ENCODE measurements around the gene SPEN.

The SPEN gene

DNA sequence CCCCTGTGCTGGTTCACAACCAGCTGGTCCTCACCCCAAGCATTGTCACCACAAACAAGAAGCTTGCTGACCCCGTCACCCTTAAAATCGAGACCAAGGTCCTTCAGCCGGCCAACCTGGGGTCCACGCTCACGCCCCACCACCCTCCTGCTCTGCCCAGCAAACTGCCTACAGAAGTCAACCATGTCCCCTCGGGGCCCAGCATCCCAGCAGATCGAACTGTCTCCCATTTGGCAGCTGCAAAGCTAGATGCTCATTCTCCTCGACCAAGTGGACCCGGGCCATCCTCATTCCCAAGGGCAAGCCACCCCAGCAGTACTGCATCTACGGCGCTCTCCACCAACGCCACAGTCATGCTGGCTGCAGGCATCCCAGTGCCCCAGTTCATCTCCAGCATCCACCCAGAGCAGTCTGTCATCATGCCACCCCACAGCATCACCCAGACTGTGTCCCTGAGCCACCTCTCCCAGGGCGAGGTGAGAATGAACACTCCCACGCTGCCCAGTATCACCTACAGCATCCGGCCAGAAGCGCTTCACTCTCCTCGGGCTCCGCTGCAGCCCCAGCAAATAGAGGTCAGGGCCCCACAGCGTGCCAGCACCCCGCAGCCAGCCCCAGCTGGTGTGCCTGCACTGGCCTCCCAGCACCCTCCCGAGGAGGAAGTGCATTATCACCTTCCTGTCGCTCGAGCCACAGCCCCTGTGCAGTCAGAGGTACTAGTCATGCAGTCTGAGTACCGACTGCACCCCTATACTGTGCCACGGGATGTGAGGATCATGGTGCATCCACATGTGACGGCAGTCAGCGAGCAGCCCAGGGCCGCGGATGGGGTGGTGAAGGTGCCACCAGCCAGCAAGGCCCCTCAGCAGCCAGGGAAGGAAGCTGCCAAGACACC lies 87.8 kb downstream of the SPEN start:
- DNase-seq (ENCODE audit: low read depth in 2 of 2), result no peak

DNA sequence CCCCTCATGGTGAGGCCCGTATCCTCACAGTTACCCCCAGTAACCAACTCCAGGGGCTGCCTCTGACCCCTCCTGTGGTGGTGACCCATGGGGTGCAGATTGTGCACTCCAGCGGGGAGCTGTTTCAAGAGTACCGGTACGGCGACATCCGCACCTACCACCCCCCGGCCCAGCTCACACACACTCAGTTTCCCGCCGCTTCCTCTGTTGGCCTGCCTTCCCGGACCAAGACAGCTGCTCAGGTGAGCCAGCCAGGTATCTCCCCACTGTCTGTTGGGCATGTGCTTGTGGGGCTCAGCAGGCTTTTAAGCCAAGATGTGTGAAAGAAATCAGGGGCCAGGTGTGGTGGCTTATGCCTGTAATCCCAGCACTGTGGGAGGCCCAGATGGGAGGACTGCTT lies 88.5 kb downstream of the SPEN start:
- DNase-seq (ENCODE audit: low read depth in 2 of 2), result no peak

- no peak for DNase-seq (ENCODE audit: low read depth in 2 of 2)
Measured at GRCh38 chr1:15937146-15937545, 89.6 kb downstream of the SPEN start.

DNA sequence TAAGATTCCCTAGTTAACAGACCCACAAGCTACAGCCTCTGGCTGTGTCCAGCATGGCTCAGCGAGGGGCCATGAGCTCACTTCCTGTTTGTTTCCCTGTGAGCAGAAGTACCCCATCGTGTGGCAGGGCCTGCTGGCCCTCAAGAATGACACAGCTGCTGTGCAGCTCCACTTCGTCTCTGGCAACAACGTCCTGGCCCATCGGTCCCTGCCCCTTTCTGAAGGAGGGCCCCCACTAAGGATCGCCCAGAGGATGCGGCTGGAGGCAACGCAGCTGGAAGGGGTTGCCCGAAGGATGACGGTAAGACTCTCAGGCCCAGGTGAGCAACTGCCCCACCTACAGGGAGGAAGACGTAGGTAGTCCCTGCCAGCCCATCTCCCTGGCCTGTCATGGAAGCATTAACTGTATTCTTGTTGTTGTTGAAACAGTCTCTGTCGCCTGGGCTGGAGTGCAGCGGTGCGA lies 90.2 kb downstream of the SPEN start:
- no peak for DNase-seq (ENCODE audit: low read depth in 2 of 2)

DNA sequence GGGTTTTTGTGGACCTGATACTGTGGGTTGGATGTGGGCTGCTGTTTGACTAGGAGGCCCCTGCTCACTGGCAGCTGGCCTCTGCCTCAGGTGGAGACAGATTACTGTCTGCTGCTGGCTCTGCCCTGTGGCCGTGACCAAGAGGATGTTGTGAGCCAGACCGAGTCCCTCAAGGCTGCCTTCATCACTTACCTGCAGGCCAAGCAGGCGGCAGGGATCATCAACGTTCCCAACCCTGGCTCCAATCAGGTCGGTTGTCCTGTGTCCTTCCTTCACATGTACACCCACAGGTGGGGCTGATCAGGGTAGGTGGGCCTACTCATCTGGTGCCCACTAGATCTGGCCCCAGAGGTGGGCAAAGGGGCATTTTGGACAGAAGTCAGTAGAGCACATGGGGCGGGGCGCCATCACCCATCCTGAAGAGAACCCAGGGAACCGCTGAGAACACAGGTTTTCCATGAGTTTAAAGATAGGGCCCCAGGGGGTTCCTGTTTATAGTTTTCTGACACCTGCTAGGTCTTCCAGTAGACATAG lies 91.2 kb downstream of the SPEN start:
- no peak for DNase-seq (ENCODE audit: low read depth in 2 of 2)

DNA sequence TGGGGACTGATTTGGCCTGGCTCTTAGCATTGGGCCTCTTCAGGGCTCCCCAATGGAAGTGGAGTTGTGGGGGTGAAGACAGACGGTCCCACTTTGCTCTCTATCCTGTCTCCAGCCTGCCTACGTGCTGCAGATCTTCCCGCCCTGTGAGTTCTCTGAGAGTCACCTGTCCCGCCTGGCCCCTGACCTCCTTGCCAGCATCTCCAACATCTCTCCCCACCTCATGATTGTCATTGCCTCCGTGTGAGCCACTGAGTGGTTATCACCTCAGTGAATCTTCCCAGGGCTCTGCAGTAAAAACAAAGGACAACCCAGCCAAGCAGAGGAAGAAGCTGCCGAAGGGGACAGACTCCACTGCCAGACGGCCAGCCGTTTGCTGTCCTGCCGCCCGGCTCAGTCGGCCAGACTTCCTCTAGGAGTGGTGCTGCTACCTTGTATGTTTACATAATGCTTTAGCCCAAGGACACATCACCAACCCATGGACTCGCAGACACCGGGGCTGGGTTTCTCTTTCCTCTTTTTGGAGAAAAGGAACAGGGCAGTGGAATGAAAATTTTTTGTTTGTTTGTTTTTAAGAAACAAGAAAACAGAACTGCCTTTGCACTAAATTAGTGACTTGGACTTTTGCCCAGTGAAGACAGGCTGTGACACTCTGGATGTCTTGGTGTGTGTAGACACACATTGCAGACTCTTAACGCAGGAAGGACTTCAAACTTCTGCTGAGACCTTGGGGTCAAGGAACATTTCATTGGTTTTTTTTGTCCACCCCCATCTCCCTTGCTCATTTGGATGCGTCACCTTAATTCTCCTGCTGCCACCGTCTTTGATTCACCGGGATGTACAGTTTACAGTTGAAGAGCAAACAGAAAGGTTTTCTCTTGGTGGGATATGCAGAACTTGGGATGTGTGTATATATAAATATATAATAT lies 91.9 kb downstream of the SPEN start:
- no peak for DNase-seq (ENCODE audit: low read depth in 2 of 2)

DNA sequence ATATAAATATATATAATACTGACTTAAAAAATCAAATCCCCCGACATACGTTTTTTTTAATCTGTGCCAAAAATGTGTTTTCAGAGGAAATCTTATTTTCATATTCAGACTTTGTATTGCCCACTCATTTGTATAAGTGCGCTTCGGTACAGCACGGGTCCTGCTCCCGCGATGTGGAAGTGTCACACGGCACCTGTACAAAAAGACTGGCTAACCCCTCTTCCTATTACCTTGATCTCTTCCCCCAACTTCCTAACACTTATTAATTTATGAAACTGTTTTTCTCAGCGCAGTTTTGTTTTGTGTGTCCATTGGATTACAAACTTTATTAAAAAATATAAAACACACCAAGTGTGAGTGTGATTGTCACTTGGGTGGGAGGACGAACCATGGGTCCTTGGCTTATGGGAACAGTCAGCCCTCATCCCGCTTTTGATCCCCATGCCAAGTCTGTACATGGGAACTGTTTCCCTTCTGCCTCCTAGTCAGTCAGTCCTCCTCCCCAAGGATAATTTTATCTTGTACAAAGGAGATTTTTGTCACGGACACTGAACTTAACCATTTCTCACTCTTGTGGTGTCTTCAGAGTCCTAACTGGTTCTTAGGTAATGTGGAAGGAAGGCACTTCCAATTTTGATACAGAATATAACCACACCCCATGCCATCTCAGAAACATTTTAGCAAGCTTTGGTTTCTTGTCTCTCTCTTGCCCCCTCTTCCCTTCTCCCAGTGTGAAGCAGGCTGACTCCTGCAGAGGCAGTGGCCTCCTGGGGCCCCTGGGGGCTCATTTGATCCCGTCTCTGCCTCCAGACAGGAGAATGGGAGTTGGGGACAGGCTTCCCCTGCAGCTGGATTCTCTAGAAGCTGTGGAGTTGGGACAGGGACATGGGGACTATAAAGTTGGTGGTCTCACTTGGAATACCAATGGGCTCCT lies 92.9 kb downstream of the SPEN start:
- DNase-seq (ENCODE audit: low read depth in 2 of 2), result no peak

DNA sequence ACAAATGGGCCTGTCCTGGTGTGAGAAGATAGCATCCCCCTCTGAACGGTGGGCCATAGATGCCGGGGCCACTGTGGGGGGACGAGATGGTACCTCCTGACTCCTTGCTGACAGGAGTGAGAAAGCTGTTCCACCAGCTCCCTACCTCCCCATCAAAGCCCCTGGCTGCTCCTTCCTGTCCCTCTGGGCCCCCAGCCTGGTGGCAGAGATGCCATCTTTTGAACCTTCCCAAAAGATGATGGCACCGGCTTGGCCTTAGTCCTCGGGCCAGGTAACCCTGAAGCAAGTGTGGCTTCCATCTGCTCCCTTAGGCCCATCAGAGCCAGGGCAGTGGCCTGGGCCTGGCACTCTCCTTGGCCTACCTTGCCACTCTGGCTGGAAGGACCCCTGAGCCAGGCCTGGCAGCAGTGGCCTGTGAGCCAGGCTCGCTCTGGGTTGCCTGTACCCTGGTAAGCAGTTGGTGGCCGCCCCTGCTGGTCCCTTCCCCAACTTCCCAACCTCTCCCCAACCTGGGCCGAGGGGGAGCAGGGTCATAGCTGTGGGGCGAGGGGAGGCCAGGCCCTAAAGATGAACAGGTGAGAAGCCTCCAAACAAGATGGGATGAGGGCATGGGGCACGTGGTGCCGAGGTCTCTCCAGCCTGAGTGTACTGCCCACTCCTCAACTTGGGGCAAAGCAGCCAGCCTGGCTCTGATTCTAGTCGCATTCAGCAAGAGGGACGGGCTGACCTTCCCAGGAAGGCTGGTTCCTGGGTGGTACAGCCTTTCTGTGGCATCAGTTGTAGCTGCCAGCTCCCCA lies 93.7 kb downstream of the SPEN start:
- DNase-seq (ENCODE audit: low read depth in 2 of 2), result no peak

- DNase-seq (ENCODE audit: low read depth in 2 of 2), result no peak
Measured at GRCh38 chr1:15941899-15942660, 94.6 kb downstream of the SPEN start.

DNA sequence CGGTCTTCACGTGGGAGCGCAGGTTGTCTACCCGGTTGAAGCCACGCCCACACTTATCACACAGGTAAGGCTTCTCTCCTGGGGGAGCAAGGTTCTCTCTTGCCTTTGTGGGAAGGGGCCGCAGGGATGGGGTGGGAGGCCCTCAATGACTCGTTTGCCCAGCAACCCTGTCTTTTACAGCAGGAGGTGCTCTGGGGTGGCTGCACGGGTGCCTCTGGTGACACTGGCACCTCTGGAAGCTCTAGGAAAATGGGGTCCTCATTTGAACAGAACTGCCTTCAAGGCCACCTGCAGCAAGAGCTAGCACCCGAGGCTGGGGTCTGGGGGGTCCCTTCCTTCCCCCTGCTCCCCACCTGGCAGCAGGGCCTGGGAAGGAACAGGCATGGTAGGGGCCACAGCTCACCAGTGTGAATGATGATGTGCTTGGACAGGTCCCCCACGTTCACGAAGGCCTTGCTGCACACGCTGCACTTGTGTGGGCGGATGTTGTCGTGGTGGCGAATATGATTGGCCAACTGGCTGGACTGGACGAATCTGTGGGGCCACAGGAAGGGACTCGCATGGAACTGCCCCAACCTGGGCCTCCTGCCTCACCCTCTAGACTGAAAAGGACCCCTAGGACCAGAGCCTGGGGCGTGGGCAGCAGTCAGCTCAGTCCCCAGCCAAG lies 95.3 kb downstream of the SPEN start:
- no peak for DNase-seq (ENCODE audit: low read depth in 2 of 2)

- no peak for DNase-seq (ENCODE audit: low read depth in 2 of 2)
Measured at GRCh38 chr1:15943328-15943991, 96.0 kb downstream of the SPEN start.

DNA sequence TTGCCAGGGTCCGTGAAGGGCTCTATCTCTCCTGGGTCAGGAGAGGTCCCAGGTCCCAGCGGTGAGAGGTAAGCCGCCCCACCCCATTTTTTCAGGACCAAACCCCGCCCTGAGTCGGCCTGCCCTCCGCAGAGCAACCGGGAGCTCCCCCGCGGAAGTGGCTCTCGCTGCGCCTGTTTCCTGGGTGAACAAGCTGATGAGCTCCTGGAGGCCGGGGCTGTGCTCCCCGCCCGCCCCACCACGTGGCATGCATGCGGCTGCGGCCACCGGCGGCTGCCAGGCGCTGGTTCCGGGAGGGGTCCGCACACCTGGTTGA lies 96.4 kb downstream of the SPEN start:
- DNase-seq (ENCODE audit: low read depth in 2 of 2), result no peak

GRCh38 chr1:15944308-15945010 lies 97.0 kb downstream of the SPEN start:
- DNase-seq (ENCODE audit: low read depth in 2 of 2), result no peak

DNA sequence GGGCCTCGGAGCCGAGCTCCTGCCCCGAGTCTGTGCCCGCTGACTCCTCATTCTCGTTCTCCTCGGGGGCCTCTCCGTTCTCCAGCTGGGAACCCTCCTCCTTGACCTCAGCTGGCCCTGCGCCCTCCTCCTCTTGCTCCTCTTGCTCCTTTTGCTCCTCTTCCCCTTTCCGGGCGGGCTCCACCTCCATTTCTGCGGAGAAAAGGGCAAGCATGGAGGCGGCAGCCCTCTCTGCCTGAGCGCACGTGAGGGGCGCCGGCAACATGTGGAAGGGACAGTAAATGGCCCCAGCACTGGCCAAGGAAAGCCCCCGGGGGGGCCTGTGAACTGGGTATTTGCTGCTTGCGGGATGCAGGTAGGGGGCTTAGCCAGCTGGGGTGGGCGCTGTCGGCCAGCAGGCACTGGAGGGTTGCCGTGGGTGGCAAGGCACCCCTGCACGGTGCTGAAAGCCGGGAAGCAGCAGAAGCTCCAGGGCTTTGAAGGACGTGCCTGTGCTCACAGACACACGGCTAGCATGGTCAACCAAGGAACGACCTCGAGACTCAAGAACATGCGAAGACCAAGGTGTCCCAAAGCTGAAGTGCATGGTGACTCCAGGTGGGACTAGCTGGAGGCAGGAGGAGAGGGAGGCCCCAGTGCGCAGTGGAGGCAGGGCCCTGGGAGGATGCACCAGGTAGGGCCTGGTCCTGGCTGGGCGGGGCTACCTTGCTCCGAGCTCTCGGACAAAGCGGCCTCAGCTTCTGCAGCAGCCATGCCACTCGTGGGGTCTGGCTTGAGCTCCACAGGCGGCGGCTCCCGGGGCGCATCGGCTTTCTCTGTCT lies 97.7 kb downstream of the SPEN start:
- DNase-seq (ENCODE audit: low read depth in 2 of 2), result no peak

- DNase-seq (ENCODE audit: low read depth in 2 of 2), result no peak
Measured at GRCh38 chr1:15945832-15946448, 98.4 kb downstream of the SPEN start.

GRCh38 chr1:15946571-15947381 lies 99.3 kb downstream of the SPEN start:
- DNase-seq (ENCODE audit: low read depth in 2 of 2), result no peak

All from stimulated activated CD4-positive, alpha-beta T cell treated with anti-CD3 and anti-CD28 coated beads, Interleukin-1b, Interleukin-23, amount 100 ng/mL, for 1 hour (primary cell).